Measurements from ENCODE around the gene CHRM5. TPM values are rescaled to one million over a fixed set of nuclear protein-coding genes. Genes with fewer than 3 reads are reported as not detected.

CHRM5 gene, protein sequence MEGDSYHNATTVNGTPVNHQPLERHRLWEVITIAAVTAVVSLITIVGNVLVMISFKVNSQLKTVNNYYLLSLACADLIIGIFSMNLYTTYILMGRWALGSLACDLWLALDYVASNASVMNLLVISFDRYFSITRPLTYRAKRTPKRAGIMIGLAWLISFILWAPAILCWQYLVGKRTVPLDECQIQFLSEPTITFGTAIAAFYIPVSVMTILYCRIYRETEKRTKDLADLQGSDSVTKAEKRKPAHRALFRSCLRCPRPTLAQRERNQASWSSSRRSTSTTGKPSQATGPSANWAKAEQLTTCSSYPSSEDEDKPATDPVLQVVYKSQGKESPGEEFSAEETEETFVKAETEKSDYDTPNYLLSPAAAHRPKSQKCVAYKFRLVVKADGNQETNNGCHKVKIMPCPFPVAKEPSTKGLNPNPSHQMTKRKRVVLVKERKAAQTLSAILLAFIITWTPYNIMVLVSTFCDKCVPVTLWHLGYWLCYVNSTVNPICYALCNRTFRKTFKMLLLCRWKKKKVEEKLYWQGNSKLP
- not detected for total RNA-seq

DNA sequence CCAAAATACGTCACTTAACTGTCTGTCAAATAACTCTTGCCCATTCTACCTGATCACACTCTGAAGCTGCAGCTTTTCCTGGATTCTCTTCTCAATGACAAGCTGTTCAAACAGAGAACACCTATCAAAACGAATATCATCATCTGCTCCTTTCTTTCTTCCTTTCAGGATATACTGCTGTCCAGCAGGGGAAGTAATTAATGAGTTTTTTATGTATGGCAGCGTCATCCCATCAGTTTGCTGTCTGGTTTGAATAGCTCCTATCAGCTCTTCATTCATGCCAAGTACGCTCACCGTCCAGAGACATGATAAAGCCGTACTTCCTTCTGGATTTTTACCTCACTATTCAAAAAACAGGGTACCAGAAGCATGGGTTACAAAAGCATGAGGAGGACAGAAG, at the start of gene CHRM5:
CHRM5 (plus strand) TSS at position 274 of the 400 bp plus-strand sequence. CDS start 94,221 bp downstream, outside the sequence.
- Histone ChIP-seq H3K9me3 (no peaks in the 10 kb centered on the region), H3K27ac (no peak within 1 kb of the TSS), H3K4me1 (no peaks in the 10 kb centered on the region), H3K27me3 (no peaks in the 10 kb centered on the region), H3K36me3 (no peaks in the 10 kb centered on the region), H3K4me3 (no peak within 1 kb of the TSS)
- DNase-seq (ENCODE audit: low spot score in 2 of 2), result no peak
- TF ChIP-seq, protein P1, sequence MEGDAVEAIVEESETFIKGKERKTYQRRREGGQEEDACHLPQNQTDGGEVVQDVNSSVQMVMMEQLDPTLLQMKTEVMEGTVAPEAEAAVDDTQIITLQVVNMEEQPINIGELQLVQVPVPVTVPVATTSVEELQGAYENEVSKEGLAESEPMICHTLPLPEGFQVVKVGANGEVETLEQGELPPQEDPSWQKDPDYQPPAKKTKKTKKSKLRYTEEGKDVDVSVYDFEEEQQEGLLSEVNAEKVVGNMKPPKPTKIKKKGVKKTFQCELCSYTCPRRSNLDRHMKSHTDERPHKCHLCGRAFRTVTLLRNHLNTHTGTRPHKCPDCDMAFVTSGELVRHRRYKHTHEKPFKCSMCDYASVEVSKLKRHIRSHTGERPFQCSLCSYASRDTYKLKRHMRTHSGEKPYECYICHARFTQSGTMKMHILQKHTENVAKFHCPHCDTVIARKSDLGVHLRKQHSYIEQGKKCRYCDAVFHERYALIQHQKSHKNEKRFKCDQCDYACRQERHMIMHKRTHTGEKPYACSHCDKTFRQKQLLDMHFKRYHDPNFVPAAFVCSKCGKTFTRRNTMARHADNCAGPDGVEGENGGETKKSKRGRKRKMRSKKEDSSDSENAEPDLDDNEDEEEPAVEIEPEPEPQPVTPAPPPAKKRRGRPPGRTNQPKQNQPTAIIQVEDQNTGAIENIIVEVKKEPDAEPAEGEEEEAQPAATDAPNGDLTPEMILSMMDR (IDR thresholded peaks at IDR 0.05), result no peak
- intact Hi-C loops (cut with DNase I), result no loop called here

DNA sequence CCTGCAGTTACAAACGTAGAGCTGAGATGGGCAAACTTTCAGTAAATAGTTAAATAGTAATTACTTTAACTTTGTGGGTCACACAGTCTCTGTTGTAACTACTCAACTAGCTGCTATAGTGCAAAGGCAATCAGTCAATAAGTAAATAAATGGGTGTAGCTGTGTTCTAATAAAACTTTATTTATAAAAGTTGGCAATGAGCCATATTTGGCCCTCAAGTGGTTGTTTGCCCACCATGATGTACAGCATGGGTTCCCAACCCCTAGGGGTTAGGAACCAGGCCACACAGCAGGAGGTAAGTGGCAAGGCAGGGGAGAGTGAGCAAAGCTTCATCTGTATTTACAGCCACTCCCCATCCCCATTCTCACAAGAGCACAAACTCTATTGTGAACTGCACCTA, 44.9 kb upstream of the CHRM5 start:
- H3K4me1 ChIP-seq, result no peaks in the 10 kb centered on the region
- no peaks in the 10 kb centered on the region for H3K9me3 ChIP-seq
- TF ChIP-seq, protein P1 (IDR thresholded peaks at IDR 0.05), result no peak
- intact Hi-C loops (cut with DNase I), result no loop called here
- H3K27ac ChIP-seq, result no peak overlapping the region
- H3K27me3 ChIP-seq, result no peaks in the 10 kb centered on the region
- H3K36me3 ChIP-seq, result no peaks in the 10 kb centered on the region
- no peak overlapping the region for H3K4me3 ChIP-seq
- no peak for DNase-seq (ENCODE audit: low spot score in 2 of 2)

DNA sequence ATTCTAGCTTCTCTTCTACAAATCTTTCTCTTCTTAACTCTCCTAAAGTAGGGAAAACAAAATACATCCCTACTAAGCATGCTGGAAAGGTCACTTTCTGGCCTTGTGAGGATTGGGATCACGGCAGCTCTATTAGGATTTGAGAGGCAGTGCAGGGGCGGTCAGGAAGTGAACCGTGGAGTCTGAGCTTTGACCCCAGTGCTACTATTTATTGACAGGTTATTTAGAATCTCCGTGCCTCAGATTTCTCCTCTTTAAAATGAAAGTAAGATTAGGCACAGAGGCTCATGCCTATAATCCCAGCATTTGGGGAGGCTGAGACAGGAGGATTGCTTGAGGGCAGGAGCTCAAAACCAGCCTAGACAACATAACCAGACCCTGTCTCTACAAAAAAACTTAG, 42.0 kb upstream of the CHRM5 start:
- TF ChIP-seq, protein P1 (IDR thresholded peaks at IDR 0.05), result no peak
- Histone ChIP-seq H3K36me3 (no peaks in the 10 kb centered on the region), H3K27ac (no peak overlapping the region), H3K4me3 (no peak overlapping the region), H3K9me3 (no peaks in the 10 kb centered on the region), H3K27me3 (no peaks in the 10 kb centered on the region), H3K4me1 (no peaks in the 10 kb centered on the region)
- intact Hi-C loops (cut with DNase I), result no loop called here
- no peak for DNase-seq (ENCODE audit: low spot score in 2 of 2)

DNA sequence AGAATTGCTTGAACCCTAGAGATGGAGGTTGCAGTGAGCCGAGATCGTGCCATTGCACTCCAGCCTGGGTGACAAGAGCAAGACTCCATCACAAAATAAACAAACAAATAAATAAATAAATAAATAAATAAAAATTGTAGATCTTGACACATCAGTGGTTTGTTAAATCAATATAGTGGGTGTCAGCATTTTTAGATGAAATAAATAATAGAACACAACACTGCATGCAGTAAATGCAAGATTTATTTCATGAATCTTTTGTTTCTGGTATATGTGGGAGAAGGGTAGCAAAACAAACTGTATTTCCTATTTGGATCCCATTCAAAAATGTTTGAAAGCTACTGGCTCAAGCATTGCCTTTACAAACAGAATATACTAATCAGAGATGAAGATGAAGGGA, 35.6 kb upstream of the CHRM5 start:
- DNase-seq (ENCODE audit: low spot score in 2 of 2), result no peak
- no peaks in the 10 kb centered on the region for H3K9me3 ChIP-seq
- H3K27ac ChIP-seq, result no peak overlapping the region
- no peaks in the 10 kb centered on the region for H3K27me3 ChIP-seq
- H3K4me1 ChIP-seq, result no peaks in the 10 kb centered on the region
- intact Hi-C loops (cut with DNase I), result no loop called here
- TF ChIP-seq, protein P1 (IDR thresholded peaks at IDR 0.05), result no peak
- no peaks in the 10 kb centered on the region for H3K36me3 ChIP-seq
- H3K4me3 ChIP-seq, result no peak overlapping the region

DNA sequence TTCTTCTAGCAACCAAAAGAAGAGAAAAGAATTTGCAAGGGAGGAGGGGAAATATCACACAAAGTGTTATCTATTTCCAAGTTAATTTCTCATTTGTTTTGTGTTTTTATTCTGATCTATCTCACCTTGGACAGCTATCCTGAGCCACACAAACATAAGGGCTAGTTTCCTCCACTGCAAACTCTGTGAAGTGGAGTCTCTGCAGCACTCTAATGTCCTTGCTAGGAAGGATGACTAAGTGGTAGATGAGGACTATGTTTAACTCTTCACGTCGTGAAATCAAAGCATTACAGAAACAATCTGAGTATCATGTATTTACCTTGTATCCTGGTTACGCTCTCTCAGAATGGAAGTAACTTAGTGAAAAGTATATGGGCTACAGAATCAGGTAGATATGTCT, 33.9 kb upstream of the CHRM5 start:
- TF ChIP-seq, protein P1 (IDR thresholded peaks at IDR 0.05), result no peak
- intact Hi-C loops (cut with DNase I), result no loop called here
- DNase-seq (ENCODE audit: low spot score in 2 of 2), result no peak
- no peaks in the 10 kb centered on the region for H3K27me3 ChIP-seq
- H3K36me3 ChIP-seq, result no peaks in the 10 kb centered on the region
- no peaks in the 10 kb centered on the region for H3K9me3 ChIP-seq
- H3K27ac ChIP-seq, result no peak overlapping the region
- H3K4me1 ChIP-seq, result no peaks in the 10 kb centered on the region
- H3K4me3 ChIP-seq, result no peak overlapping the region
